SU-DHL-6 (cell line): ENCODE data around the gene SDHAF1.

Experiments used
- H2AFZ ChIP-seq: fragments of 200-600 bp; sonication (generic); 2 replicates; pipeline ENCODE4 v1.6.1; 2014; ENCODE audit warnings: low read depth, mild to moderate bottlenecking, moderate library complexity, mixed read lengths, antibody characterized with exemption, low read length; ENCODE audit not compliant: severe bottlenecking
- H3F3A ChIP-seq: fragments of 200-600 bp; shearing (Covaris generic); 2 replicates; pipeline ENCODE4 v1.6.0; 2016; ENCODE audit warnings: antibody characterized with exemption, mild to moderate bottlenecking; ENCODE audit not compliant: insufficient read depth
- H3K27ac ChIP-seq: fragments of 200-600 bp; sonication (generic); 2 replicates; pipeline ENCODE4 v1.5.1; 2016; ENCODE audit warnings: low read depth, mild to moderate bottlenecking, low read length, moderate library complexity, mixed read lengths
- H3K27me3 ChIP-seq: fragments of 200-600 bp; sonication (generic), shearing (Covaris generic); 2 replicates; pipeline ENCODE4 v1.6.0; 2014; ENCODE audit warnings: mild to moderate bottlenecking, low read length
- H3K36me3 ChIP-seq: fragments of 200-600 bp; sonication (generic); 2 replicates; pipeline ENCODE4 v1.6.1; 2014; ENCODE audit warnings: mild to moderate bottlenecking, low read length, mixed read lengths
- H3K4me2 ChIP-seq: fragments of 300-600, 200-600 bp; shearing (Covaris generic), sonication (generic); 2 replicates; pipeline ENCODE4 v1.6.0; 2014; ENCODE audit warnings: low read length, low read depth, mild to moderate bottlenecking; ENCODE audit not compliant: poor library complexity, severe bottlenecking
- H3K4me3 ChIP-seq: fragments of 200-600 bp; sonication (generic); 2 replicates; pipeline ENCODE4 v1.5.1; 2014; ENCODE audit warnings: antibody characterized with exemption, low read length, mild to moderate bottlenecking, mixed read lengths; ENCODE audit not compliant: insufficient read depth, poor library complexity, severe bottlenecking
- H3K79me2 ChIP-seq: fragments of 200-600 bp; sonication (generic); 2 replicates; pipeline ENCODE4 v1.6.1; 2014; ENCODE audit warnings: mild to moderate bottlenecking, low read length, moderate library complexity; ENCODE audit not compliant: insufficient read depth
- H3K9ac ChIP-seq: fragments of 200-600 bp; sonication (generic); 2 replicates; pipeline ENCODE4 v1.7.0; 2014; ENCODE audit warnings: mild to moderate bottlenecking, low read length
- H3K9me2 ChIP-seq: fragments of 200-600 bp; sonication (generic); replicated peaks from 2 replicates; pipeline ENCODE4 v1.6.1; 2014; ENCODE audit warnings: low read length; ENCODE audit not compliant: insufficient read depth
- H3K9me3 ChIP-seq: fragments of 200-600 bp; sonication (generic); 2 replicates; pipeline ENCODE4 v1.6.1; 2014; ENCODE audit warnings: low read length, mixed read lengths; ENCODE audit not compliant: insufficient read depth
- H4K20me1 ChIP-seq: fragments of 200-600 bp; sonication (generic); 2 replicates; pipeline ENCODE4 v1.6.1; 2014; ENCODE audit warnings: low read depth, mild to moderate bottlenecking, antibody characterized with exemption, low read length, moderate library complexity, mixed read lengths
- CTCF ChIP-seq: fragments of 200-600 bp; sonication (generic); IDR thresholded peaks from one replicate; pipeline ENCODE4 v1.5.1; 2017; ENCODE audit warnings: antibody characterized with exemption, mild to moderate bottlenecking, low read length, moderate library complexity; ENCODE audit not compliant: insufficient read depth, poor library complexity, severe bottlenecking
- EZH2phosphoT487 ChIP-seq: fragments of 200-600 bp; sonication (generic), shearing (Covaris generic); conservative IDR thresholded peaks from 2 replicates; pipeline ENCODE4 v1.6.1; 2018; ENCODE audit warnings: mild to moderate bottlenecking, antibody characterized with exemption, low read length, moderate library complexity, mixed read lengths

SDHAF1 gene

GRCh38 chr19:35990156-35990555, 4.8 kb upstream of the SDHAF1 start:
- H3F3A ChIP-seq: no peaks in the 10 kb centered on the region
- no peaks in the 10 kb centered on the region for H3K36me3 ChIP-seq
- no peaks in the 10 kb centered on the region for H3K27me3 ChIP-seq

GRCh38 chr19:35990771-35991730, 3.9 kb upstream of the SDHAF1 start:
- Histone ChIP-seq H3K27ac (no peak overlapping the region), H4K20me1 (no peaks in the 10 kb centered on the region), H3K27me3 (no peaks in the 10 kb centered on the region), H3K36me3 (no peaks in the 10 kb centered on the region), H3K9ac (no peak overlapping the region), H3K9me3 (no peaks in the 10 kb centered on the region), H3F3A (no peaks in the 10 kb centered on the region), H3K9me2 (no peaks in the 10 kb centered on the region), H3K79me2 (peaks cover 9% of the 10 kb centered on the region), H3K4me3 (no peak overlapping the region), H2AFZ (no peak overlapping the region), H3K4me2 (no peak overlapping the region)
- no peak for TF ChIP-seq CTCF
- no peak for TF ChIP-seq EZH2phosphoT487

More at GRCh38 chr19:35990156-35990555, 4.8 kb upstream of the SDHAF1 start:
- H3K79me2 ChIP-seq: no peaks in the 10 kb centered on the region
- TF ChIP-seq CTCF (no peak), EZH2phosphoT487 (no peak)
- H2AFZ ChIP-seq: no peak overlapping the region
- H3K9me2 ChIP-seq: no peaks in the 10 kb centered on the region
- no peak overlapping the region for H3K4me3 ChIP-seq
- no peak overlapping the region for H3K4me2 ChIP-seq
- H3K9me3 ChIP-seq: no peaks in the 10 kb centered on the region
- no peak overlapping the region for H3K27ac ChIP-seq
- no peaks in the 10 kb centered on the region for H4K20me1 ChIP-seq
- H3K9ac ChIP-seq: no peak overlapping the region

GRCh38 chr19:35991731-35992450, 3.1 kb upstream of the SDHAF1 start:
- no peaks in the 10 kb centered on the region for H3K27me3 ChIP-seq
- no peak overlapping the region for H3K27ac ChIP-seq
- no peak overlapping the region for H3K4me2 ChIP-seq
- no peaks in the 10 kb centered on the region for H3K9me2 ChIP-seq
- no peaks in the 10 kb centered on the region for H4K20me1 ChIP-seq
- no peaks in the 10 kb centered on the region for H3K9me3 ChIP-seq
- H3F3A ChIP-seq: no peaks in the 10 kb centered on the region
- peaks cover 17% of the 10 kb centered on the region for H3K79me2 ChIP-seq
- TF ChIP-seq EZH2phosphoT487 (no peak), CTCF (no peak)
- no peak overlapping the region for H3K9ac ChIP-seq
- H3K4me3 ChIP-seq: no peak overlapping the region
- no peak overlapping the region for H2AFZ ChIP-seq
- H3K36me3 ChIP-seq: no peaks in the 10 kb centered on the region
